ENCODE results near the gene SPHK1.

DNA sequence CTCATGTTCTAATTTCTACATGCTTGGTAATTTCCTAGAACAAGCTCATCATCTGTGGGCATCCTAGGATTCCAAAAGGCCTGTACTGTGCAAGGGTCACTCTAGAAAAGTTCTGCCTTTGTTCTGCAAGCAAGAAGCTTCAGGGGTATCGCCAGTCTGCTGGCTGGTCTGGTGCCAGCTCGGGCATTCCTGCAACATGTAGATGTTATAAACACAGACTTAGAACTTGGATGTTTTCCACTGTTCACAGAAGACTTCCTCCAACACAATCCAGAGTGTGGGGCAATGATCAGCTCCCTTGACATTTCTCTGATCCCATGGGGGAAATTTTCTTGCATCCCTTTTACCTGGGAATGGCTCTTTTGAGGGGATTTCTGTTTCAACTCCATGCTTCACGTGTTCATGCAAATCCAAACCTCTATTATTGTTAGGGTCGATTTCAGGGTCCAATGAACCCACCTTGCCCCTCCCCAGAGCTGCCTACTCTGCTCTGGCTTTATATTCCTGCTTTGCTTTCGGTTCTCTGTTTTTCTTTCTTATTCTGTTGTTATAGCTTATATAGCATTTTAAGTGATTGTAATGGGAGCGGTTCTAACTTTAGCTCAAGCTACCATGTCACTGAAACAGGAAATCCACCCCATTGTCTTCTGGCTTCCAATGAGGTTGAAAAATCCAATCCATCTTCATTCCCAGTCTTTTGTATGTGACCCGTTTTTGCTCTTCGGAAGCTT is 43.3 kb downstream of the SPHK1 start:
- TF ChIP-seq, protein P1, sequence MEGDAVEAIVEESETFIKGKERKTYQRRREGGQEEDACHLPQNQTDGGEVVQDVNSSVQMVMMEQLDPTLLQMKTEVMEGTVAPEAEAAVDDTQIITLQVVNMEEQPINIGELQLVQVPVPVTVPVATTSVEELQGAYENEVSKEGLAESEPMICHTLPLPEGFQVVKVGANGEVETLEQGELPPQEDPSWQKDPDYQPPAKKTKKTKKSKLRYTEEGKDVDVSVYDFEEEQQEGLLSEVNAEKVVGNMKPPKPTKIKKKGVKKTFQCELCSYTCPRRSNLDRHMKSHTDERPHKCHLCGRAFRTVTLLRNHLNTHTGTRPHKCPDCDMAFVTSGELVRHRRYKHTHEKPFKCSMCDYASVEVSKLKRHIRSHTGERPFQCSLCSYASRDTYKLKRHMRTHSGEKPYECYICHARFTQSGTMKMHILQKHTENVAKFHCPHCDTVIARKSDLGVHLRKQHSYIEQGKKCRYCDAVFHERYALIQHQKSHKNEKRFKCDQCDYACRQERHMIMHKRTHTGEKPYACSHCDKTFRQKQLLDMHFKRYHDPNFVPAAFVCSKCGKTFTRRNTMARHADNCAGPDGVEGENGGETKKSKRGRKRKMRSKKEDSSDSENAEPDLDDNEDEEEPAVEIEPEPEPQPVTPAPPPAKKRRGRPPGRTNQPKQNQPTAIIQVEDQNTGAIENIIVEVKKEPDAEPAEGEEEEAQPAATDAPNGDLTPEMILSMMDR (IDR thresholded peaks at IDR 0.05) = no peak
- TF ChIP-seq POLR2A (IDR thresholded peaks at IDR 0.05) = no peak
